B cell (primary cell): ENCODE measurements around the gene SLC27A1. TPM values are rescaled to one million over a fixed set of nuclear protein-coding genes. Genes with fewer than 3 reads are reported as not detected.

Experiments
- ATAC-seq: fragments of 200-7000 bp; cut with Tn5 transposase; one replicate; pipeline ENCODE4 v1.10.0; 2021; ENCODE audit warnings: low read depth, mild to moderate bottlenecking, moderate number of reproducible peaks, moderate library complexity
- CTCF ChIA-PET: fragments of 350-600 bp; sonication (Branson Sonifier 250); formaldehyde crosslinking; loops from one replicate; lab custom pipeline; 2021; ENCODE audit warnings: antibody characterized with exemption, inconsistent platforms; lab: Charles Lee
- POLR2A ChIA-PET: fragments of 350-600 bp; sonication (Branson Sonifier 250); formaldehyde crosslinking; loops from one replicate; lab custom pipeline; 2021; ENCODE audit warnings: antibody characterized with exemption; lab: Charles Lee
- DNase-seq: peaks from one replicate; pipeline ENCODE4 v3.0.0; 2013
- H2AFZ ChIP-seq: 2 replicates; pipeline ENCODE4 v1.6.1; 2012; ENCODE audit warnings: mild to moderate bottlenecking, low read depth, low read length; ENCODE audit not compliant: insufficient read depth, poor library complexity, severe bottlenecking
- H3K27ac ChIP-seq, 2 donors: 1 replicate in 1 of 2; 2 replicates in 1 of 2; pipeline ENCODE4 v1.5.1; 2012 to 2013; ENCODE audit warnings: low read length in 2 of 2, mild to moderate bottlenecking in 2 of 2, moderate library complexity in 1 of 2
- H3K27me3 ChIP-seq, 4 experiments: fragments of 200-600 bp in 1 of 4; sonication (generic) in 1 of 4; replicated peaks in 1 of 4; 1 replicate in 2 of 4; 2 replicates in 2 of 4; pipeline versions ENCODE4 v1.6.1 to v1.7.0; 2013 to 2016; ENCODE audit warnings: low read length in 3 of 4, mild to moderate bottlenecking in 2 of 4, mixed read lengths in 1 of 4, moderate library complexity in 1 of 4; ENCODE audit not compliant: insufficient read depth in 4 of 4, control insufficient read depth in 3 of 4; ENCODE audit errors: control extremely low read depth in 1 of 4
- H3K36me3 ChIP-seq, 2 experiments: replicated peaks in 1 of 2; 1 replicate in 1 of 2; 2 replicates in 1 of 2; pipeline versions ENCODE4 v1.6.1 to v1.7.1; 2013; ENCODE audit warnings: low read length in 1 of 2; ENCODE audit not compliant: insufficient read depth in 2 of 2, control insufficient read depth in 1 of 2; ENCODE audit errors: control extremely low read depth in 1 of 2, extremely low read depth in 1 of 2
- H3K4me1 ChIP-seq, 2 donors: fragments of 200-600 bp in 1 of 2; sonication (generic) in 1 of 2; 1 replicate in 1 of 2; 2 replicates in 1 of 2; pipeline versions ENCODE4 v1.5.1 to v1.6.1; 2013 to 2017; ENCODE audit warnings: low read length in 2 of 2; ENCODE audit not compliant: control insufficient read depth in 2 of 2, insufficient read depth in 2 of 2
- H3K4me2 ChIP-seq: replicated peaks from 2 replicates; pipeline ENCODE3; 2012; ENCODE audit warnings: mild to moderate bottlenecking, low read depth, low read length; ENCODE audit not compliant: poor library complexity, severe bottlenecking
- H3K4me3 ChIP-seq, 5 experiments: fragments of 200-600 bp in 1 of 5; sonication (generic) in 1 of 5; 1 replicate in 3 of 5; 2 replicates in 2 of 5; pipeline versions ENCODE4 v1.5.1 to v1.7.0; 2011 to 2016; ENCODE audit warnings: low read length in 4 of 5, mild to moderate bottlenecking in 4 of 5, low read depth in 2 of 5, control low read depth in 1 of 5, moderate library complexity in 1 of 5; ENCODE audit not compliant: insufficient read depth in 1 of 5; ENCODE audit errors: control extremely low read depth in 1 of 5, extremely low read depth in 1 of 5
- H3K79me2 ChIP-seq: fragments of 200-600 bp; sonication (generic); one replicate; pipeline ENCODE4 v1.6.0; 2016; ENCODE audit warnings: low read length; ENCODE audit not compliant: control insufficient read depth, insufficient read depth
- H3K9ac ChIP-seq: fragments of 200-600 bp; sonication (generic); 2 replicates; pipeline ENCODE4 v1.6.1; 2017; ENCODE audit warnings: mild to moderate bottlenecking, low read length, moderate library complexity
- H3K9me3 ChIP-seq, 3 donors: one replicate each; pipeline versions ENCODE4 v1.6.1 to v1.7.1; 2013; ENCODE audit warnings: low read length in 2 of 3; ENCODE audit not compliant: control insufficient read depth in 2 of 3, insufficient read depth in 1 of 3; ENCODE audit errors: control extremely low read depth in 1 of 3
- H4K20me1 ChIP-seq: 2 replicates; pipeline ENCODE4 v1.6.0; 2012; ENCODE audit warnings: mild to moderate bottlenecking, low read length; ENCODE audit not compliant: insufficient read depth, control insufficient read depth, poor library complexity, severe bottlenecking
- H3K27ac Mint-ChIP-seq: one replicate; pipeline ENCODE4 v1.8.0; 2021; ENCODE audit warnings: mixed read lengths
- H3K27me3 Mint-ChIP-seq: one replicate; pipeline ENCODE4 v1.8.0; 2021; ENCODE audit warnings: mixed read lengths
- H3K4me1 Mint-ChIP-seq: one replicate; pipeline ENCODE4 v1.8.0; 2021; ENCODE audit warnings: mixed read lengths
- H3K4me3 Mint-ChIP-seq: one replicate; pipeline ENCODE4 v1.8.0; 2021; ENCODE audit warnings: mixed read lengths
- H3K9me3 Mint-ChIP-seq: one replicate; pipeline ENCODE4 v1.8.0; 2022; ENCODE audit warnings: mixed read lengths; ENCODE audit not compliant: insufficient read depth
- EZH2 ChIP-seq: IDR thresholded peaks from 2 replicates; pipeline ENCODE4 v1.6.1; 2012; ENCODE audit warnings: borderline replicate concordance, low read depth, mild to moderate bottlenecking, moderate library complexity, low read length; ENCODE audit not compliant: insufficient read depth, poor library complexity, severe bottlenecking
- WGBS: methylation state at CpG from one replicate; pipeline ENCODE4 v1.1.5; 2013; ENCODE audit warnings: missing lambda C conversion rate; ENCODE audit not compliant: insufficient coverage; 5-methylcytosine and 5-hydroxymethylcytosine counted together
- intact Hi-C: fragments of 100-400 bp; cut with micrococcal nuclease; formaldehyde crosslinking; loops from one replicate; pipeline ENCODE4 v1.10.0; 2022
- polyA plus RNA-seq: library from polyadenylated mRNA; depleted of rRNA; stranded (reverse); fragments of >200 nt; gene quantifications from 2 replicates; pipeline ENCODE4 v1.2.3, GENCODE V29; 2012
- total RNA-seq, 2 donors: library from RNA; stranded (reverse); fragments of 120-200 nt in 1 of 2; gene quantifications; 1 replicate in 1 of 2; 2 replicates in 1 of 2; pipeline versions ENCODE4 v1.2.3 to v1.2.4, GENCODE V29; 2013 to 2022
- TF ChIP-seq, protein P1 (sequence below): fragments of 200-600 bp; IDR thresholded peaks from one replicate; pipeline ENCODE4 v1.8.0; 2022; ENCODE audit warnings: antibody characterized with exemption, mild to moderate bottlenecking

The SLC27A1 gene
- total and polyA plus RNA-seq, 2 donors (not counting 1 experiment from before 2014, with no cell fraction given): 5.1 to 9.5 TPM

DNA sequence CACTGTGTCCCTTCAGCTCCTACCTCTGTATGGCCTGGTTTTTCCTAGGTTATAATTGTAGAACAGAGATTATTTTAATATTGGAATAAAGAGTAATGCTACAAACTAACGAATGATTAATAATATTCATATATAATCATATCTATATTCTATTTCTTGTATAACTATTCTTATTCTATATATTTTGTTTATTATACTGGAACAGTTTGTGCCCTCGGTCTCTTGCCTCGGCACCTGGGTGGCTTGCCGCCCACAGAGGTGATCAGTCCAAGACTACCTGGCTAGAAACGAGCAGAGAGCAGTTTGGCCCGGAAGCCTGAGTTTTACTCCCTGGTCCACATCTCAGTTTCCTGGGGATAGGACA, 3.9 kb upstream of the SLC27A1 start:
- DNase-seq (no peak), ATAC-seq (no peak)
- POLR2A ChIA-PET: interaction anchor here (0.6 kb wide), 1 partner anchor 81 kb away, joined by 5 read pairs; no protein-coding TSS in a partner anchor
- 50% methylated on average over 3 of the region's 6 CpGs for WGBS
- Histone ChIP-seq H3K9me3 (no peaks in the 10 kb centered on the region), H3K27ac (no peak overlapping the region), H2AFZ (no peak overlapping the region), H3K9ac (no peak overlapping the region), H3K4me3 (no peak overlapping the region), H3K36me3 (no peaks in the 10 kb centered on the region), H3K4me2 (no peak overlapping the region), H4K20me1 (no peaks in the 10 kb centered on the region), H3K27me3 (peaks cover 0 to 2% (median 0%) of the 10 kb centered on the region in 4 experiments), H3K79me2 (no peaks in the 10 kb centered on the region), H3K4me1 (peaks cover 6 to 22% of the 10 kb centered on the region in 2 donors)
- TF ChIP-seq, protein P1, sequence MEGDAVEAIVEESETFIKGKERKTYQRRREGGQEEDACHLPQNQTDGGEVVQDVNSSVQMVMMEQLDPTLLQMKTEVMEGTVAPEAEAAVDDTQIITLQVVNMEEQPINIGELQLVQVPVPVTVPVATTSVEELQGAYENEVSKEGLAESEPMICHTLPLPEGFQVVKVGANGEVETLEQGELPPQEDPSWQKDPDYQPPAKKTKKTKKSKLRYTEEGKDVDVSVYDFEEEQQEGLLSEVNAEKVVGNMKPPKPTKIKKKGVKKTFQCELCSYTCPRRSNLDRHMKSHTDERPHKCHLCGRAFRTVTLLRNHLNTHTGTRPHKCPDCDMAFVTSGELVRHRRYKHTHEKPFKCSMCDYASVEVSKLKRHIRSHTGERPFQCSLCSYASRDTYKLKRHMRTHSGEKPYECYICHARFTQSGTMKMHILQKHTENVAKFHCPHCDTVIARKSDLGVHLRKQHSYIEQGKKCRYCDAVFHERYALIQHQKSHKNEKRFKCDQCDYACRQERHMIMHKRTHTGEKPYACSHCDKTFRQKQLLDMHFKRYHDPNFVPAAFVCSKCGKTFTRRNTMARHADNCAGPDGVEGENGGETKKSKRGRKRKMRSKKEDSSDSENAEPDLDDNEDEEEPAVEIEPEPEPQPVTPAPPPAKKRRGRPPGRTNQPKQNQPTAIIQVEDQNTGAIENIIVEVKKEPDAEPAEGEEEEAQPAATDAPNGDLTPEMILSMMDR: no peak
- TF ChIP-seq EZH2: no peak
- Mint-ChIP-seq H3K27me3 (peaks cover 4% of the 10 kb centered on the region), H3K27ac (no peak overlapping the region), H3K4me3 (no peak overlapping the region), H3K4me1 (peaks cover 26% of the 10 kb centered on the region), H3K9me3 (no peaks in the 10 kb centered on the region)
- CTCF ChIA-PET: interaction anchor here (0.6 to 3.3 kb wide), 20 partner anchors 8 to 388 kb away, joined by 3 to 18 read pairs (median 6); partner anchors contain the start of genes CCDC194, MVB12A, PGLS and TMEM221
- intact Hi-C loops: loop anchor here (1.0 kb wide), 2 partner anchors 71 to 120 kb away; no protein-coding TSS in a partner anchor

DNA sequence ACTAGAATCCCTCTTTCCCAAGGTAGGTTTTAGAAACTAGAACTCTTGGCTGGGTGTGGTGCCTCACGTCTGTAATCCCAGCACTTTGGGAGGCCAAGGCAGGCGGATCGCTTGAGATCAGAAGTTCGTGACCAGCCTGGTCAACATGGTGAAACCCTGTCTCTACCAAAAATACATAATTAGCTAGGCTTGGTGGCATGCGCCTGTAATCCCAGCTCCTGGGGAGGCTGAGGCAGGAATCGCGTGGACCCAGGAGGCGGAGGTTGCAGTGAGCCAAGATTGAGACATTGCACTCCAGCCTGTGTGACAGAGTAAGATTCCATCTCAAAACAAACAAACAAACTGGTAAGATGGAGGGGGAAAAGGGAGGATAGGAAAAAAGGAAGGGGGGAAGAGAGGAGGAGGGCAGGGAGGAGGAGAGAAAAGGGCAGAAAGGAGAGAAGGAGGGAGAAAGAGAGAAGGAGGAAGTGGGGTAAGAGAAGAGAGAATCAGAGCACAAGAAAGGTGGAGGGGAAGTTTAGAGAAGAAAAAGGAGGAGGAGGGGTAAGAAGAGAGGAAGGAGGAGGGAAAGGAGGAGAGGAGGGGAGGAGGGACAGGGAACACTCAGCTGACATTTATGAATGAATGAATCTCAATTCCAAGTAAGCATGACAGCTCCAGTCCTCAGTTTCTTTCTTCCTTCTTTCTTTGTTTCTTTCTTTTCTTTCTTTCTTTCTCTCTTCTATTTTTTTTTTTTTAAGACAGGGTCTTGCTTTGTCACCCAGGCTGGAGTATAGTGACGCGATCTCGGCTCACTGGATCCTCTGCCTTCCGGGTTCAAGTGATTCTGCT, 2.6 kb upstream of the SLC27A1 start:
- no peaks in the 10 kb centered on the region for H3K27me3 ChIP-seq
- no peak overlapping the region for H2AFZ ChIP-seq
- no peak for ATAC-seq
- DNase-seq: no peak
- H3K27ac ChIP-seq: no peak overlapping the region
- WGBS: 85% methylated on average over 9 of the region's 12 CpGs
- H3K4me3 Mint-ChIP-seq: no peak overlapping the region
- no peaks in the 10 kb centered on the region for H3K79me2 ChIP-seq
- H3K36me3 ChIP-seq: no peaks in the 10 kb centered on the region
- H3K4me3 ChIP-seq: no peak overlapping the region
- ChIA-PET POLR2A (no interaction called here), CTCF (interaction anchor here (0.8 to 2.8 kb wide), 7 partner anchors 9 to 387 kb away, joined by 3 to 14 read pairs (median 4); partner anchors contain the start of gene CCDC194)
- H4K20me1 ChIP-seq: no peaks in the 10 kb centered on the region
- peaks cover 6 to 22% of the 10 kb centered on the region in 2 donors for H3K4me1 ChIP-seq
- intact Hi-C loops: loop anchor here (2.0 kb wide), 1 partner anchor 201 kb away; the partner anchor contains the start of gene BABAM1
- H3K9me3 ChIP-seq: no peaks in the 10 kb centered on the region
- H3K4me2 ChIP-seq: no peak overlapping the region
- H3K4me1 Mint-ChIP-seq: peaks cover 28% of the 10 kb centered on the region
- H3K9ac ChIP-seq: no peak overlapping the region
- peaks cover 4% of the 10 kb centered on the region for H3K27me3 Mint-ChIP-seq
- no peaks in the 10 kb centered on the region for H3K9me3 Mint-ChIP-seq
- TF ChIP-seq, protein P1: no peak
- TF ChIP-seq EZH2: no peak
- H3K27ac Mint-ChIP-seq: peak overlapping the region; percentile 61
